ENCODE data around the gene C11orf16.

GRCh38 chr11:8964324-8965320 lies 31.9 kb upstream of the C11orf16 start, which contains the start of gene TMEM9B:
- TF ChIP-seq POLR2A (IDR thresholded peaks at IDR 0.05) = peak; percentile 97
- TF ChIP-seq, protein P1, sequence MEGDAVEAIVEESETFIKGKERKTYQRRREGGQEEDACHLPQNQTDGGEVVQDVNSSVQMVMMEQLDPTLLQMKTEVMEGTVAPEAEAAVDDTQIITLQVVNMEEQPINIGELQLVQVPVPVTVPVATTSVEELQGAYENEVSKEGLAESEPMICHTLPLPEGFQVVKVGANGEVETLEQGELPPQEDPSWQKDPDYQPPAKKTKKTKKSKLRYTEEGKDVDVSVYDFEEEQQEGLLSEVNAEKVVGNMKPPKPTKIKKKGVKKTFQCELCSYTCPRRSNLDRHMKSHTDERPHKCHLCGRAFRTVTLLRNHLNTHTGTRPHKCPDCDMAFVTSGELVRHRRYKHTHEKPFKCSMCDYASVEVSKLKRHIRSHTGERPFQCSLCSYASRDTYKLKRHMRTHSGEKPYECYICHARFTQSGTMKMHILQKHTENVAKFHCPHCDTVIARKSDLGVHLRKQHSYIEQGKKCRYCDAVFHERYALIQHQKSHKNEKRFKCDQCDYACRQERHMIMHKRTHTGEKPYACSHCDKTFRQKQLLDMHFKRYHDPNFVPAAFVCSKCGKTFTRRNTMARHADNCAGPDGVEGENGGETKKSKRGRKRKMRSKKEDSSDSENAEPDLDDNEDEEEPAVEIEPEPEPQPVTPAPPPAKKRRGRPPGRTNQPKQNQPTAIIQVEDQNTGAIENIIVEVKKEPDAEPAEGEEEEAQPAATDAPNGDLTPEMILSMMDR (IDR thresholded peaks at IDR 0.05) = peak in 1 of 5 experiments; percentile 2

All from transverse colon (tissue), 3 donors.